Esophagus squamous epithelium (tissue), 4 donors: ENCODE results near the gene SETDB2.

ENCODE experiments used
- CTCF ChIP-seq, 6 experiments: fragments of 450-650 bp in 4 of 6; fragments of 200-600 bp in 2 of 6; sonication (generic) in 2 of 6; IDR thresholded peaks; one replicate each; pipeline ENCODE4 v1.5.1; 2016 to 2019; ENCODE audit warnings: antibody characterized with exemption in 6 of 6, mild to moderate bottlenecking in 4 of 6, moderate library complexity in 4 of 6
- POLR2A ChIP-seq, 4 donors: fragments of 450-650 bp; IDR thresholded peaks; one replicate each; pipeline ENCODE4 v1.6.1; 2017; ENCODE audit warnings: antibody characterized with exemption in 4 of 4, mild to moderate bottlenecking in 4 of 4, moderate library complexity in 3 of 4

DNA sequence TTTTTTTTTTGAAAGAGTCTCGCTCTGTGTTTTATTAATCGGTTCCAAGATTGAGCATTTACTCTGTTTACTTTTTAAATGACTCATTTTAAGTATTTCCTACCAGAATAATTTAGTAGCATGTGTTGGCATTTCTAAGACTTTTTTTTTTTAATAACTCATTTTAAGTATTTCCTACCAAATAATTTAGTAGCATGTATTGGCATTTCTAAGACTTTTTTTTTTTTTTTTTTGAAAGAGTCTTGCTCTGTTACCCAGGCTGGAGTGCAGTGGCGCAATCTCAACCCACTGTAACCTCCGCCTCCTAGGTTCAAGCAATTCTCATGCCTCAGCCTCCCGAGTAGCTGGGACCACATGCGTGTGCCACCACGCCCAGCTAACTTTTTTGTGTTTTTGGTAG lies 13.1 kb downstream of the SETDB2 start:
- TF ChIP-seq CTCF (IDR thresholded peaks at IDR 0.05) (no peak), POLR2A (IDR thresholded peaks at IDR 0.05) (no peak)
